Thymus (tissue), 11 donors: ENCODE data around the gene CERCAM. TPM values are rescaled to one million over a fixed set of nuclear protein-coding genes. Genes with fewer than 3 reads are reported as not detected.
A peak's percentile ranks its signal among the peaks of the same experiment; 100 is the strongest.
"Not testable (repeated sequence)": the region's sequence is repeated elsewhere in the genome, so short reads cannot be mapped to it uniquely, and the experiment has no call there.

Source experiments
- DNase-seq, 9 donors: peaks; one replicate each; pipeline ENCODE4 v3.0.0-alpha.2; 2013; ENCODE audit warnings: low spot score in 9 of 9, low read depth in 6 of 9, missing footprints in 1 of 9
- H3K27ac ChIP-seq, 2 donors: one replicate each; pipeline ENCODE4 v1.5.1; 2013; ENCODE audit warnings: control low read depth in 1 of 2, low read depth in 1 of 2, low read length in 1 of 2, mild to moderate bottlenecking in 1 of 2, moderate library complexity in 1 of 2
- H3K27me3 ChIP-seq, 2 donors: one replicate each; pipeline ENCODE4 v1.5.1; 2013; ENCODE audit warnings: low read length in 1 of 2; ENCODE audit not compliant: control insufficient read depth in 2 of 2, insufficient read depth in 1 of 2
- H3K36me3 ChIP-seq, 2 donors: one replicate each; pipeline ENCODE4 v1.5.1; 2013; ENCODE audit warnings: low read length in 1 of 2, mild to moderate bottlenecking in 1 of 2, moderate library complexity in 1 of 2; ENCODE audit not compliant: control insufficient read depth in 2 of 2, insufficient read depth in 2 of 2
- H3K4me1 ChIP-seq, 2 donors: one replicate each; pipeline ENCODE4 v1.5.1; 2013; ENCODE audit warnings: low read length in 2 of 2; ENCODE audit not compliant: control insufficient read depth in 2 of 2, insufficient read depth in 2 of 2
- H3K4me3 ChIP-seq, 2 donors: one replicate each; pipeline ENCODE4 v1.5.1; 2013; ENCODE audit warnings: low read length in 2 of 2, control low read depth in 1 of 2, mild to moderate bottlenecking in 1 of 2
- H3K9me3 ChIP-seq, 2 donors: one replicate each; pipeline ENCODE4 v1.5.1; 2013; ENCODE audit warnings: low read length in 1 of 2, mild to moderate bottlenecking in 1 of 2; ENCODE audit not compliant: control insufficient read depth in 2 of 2, insufficient read depth in 1 of 2
- WGBS: extraction: QIAGEN DNeasy Blood & Tissue Kit; methylation state at CpG from one replicate; pipeline ENCODE4 v1.1.7; 2013; 5-methylcytosine and 5-hydroxymethylcytosine counted together
- polyA plus RNA-seq: library from polyadenylated mRNA; stranded (reverse); fragments of 200-250 nt; gene quantifications from one replicate; pipeline ENCODE4 v1.2.3, GENCODE V29; 2013
- total RNA-seq: library from RNA; stranded (reverse); fragments of 120-200 nt; gene quantifications from one replicate; pipeline ENCODE4 v1.2.4, GENCODE V29; 2013
- donor health status: healthy.

The CERCAM gene
- total and polyA plus RNA-seq, 2 donors, result 2.3 to 3.1 TPM

- no peaks in the 10 kb centered on the region for H3K36me3 ChIP-seq
- H3K4me1 ChIP-seq, result no peaks in the 10 kb centered on the region
- no peak overlapping the region for H3K4me3 ChIP-seq
- DNase-seq, result no peak
- no peak overlapping the region for H3K27ac ChIP-seq
- H3K27me3 ChIP-seq, result no peaks in the 10 kb centered on the region
- H3K9me3 ChIP-seq, result no peaks in the 10 kb centered on the region
- 97% methylated on average over 17 of the region's 17 CpGs for WGBS
Observed at GRCh38 chr9:128434340-128434739, 13.7 kb downstream of the CERCAM start.

- no peak for DNase-seq
- H3K27me3 ChIP-seq, result no peaks in the 10 kb centered on the region
Observed at GRCh38 chr9:128435611-128436010, 15.0 kb downstream of the CERCAM start.

GRCh38 chr9:128438343-128439109 is 17.9 kb downstream of the CERCAM start:
- no peak overlapping the region for H3K4me3 ChIP-seq

More at GRCh38 chr9:128435611-128436010, 15.0 kb downstream of the CERCAM start:
- Histone ChIP-seq H3K9me3 (no peaks in the 10 kb centered on the region), H3K4me1 (no peaks in the 10 kb centered on the region), H3K36me3 (no peaks in the 10 kb centered on the region), H3K27ac (no peak overlapping the region), H3K4me3 (no peak overlapping the region)
- 98% methylated on average over 18 of the region's 18 CpGs for WGBS

GRCh38 chr9:128439273-128439672 is 18.6 kb downstream of the CERCAM start:
- 96% methylated on average over 7 of the region's 7 CpGs for WGBS
- Histone ChIP-seq H3K27me3 (peaks cover 0 to 2% of the 10 kb centered on the region in 2 donors), H3K4me3 (no peak overlapping the region), H3K4me1 (no peaks in the 10 kb centered on the region), H3K27ac (no peak overlapping the region), H3K36me3 (no peaks in the 10 kb centered on the region), H3K9me3 (no peaks in the 10 kb centered on the region)
- no peak for DNase-seq

More at GRCh38 chr9:128438343-128439109, 17.9 kb downstream of the CERCAM start:
- 41% methylated on average over 12 of the region's 12 CpGs for WGBS
- Histone ChIP-seq H3K36me3 (no peaks in the 10 kb centered on the region), H3K27me3 (peaks cover 0 to 2% of the 10 kb centered on the region in 2 donors), H3K4me1 (no peaks in the 10 kb centered on the region), H3K27ac (no peak overlapping the region), H3K9me3 (no peaks in the 10 kb centered on the region)
- peak in 8 of 9 donors; percentile 40 to 83 (median 64) for DNase-seq

GRCh38 chr9:128442150-128442549 is 21.5 kb downstream of the CERCAM start:
- 50% methylated on average over 6 of the region's 6 CpGs for WGBS
- Histone ChIP-seq H3K4me1 (no peaks in the 10 kb centered on the region), H3K27me3 (peaks cover 0 to 2% of the 10 kb centered on the region in 2 donors), H3K27ac (no peak overlapping the region), H3K36me3 (no peaks in the 10 kb centered on the region), H3K9me3 (no peaks in the 10 kb centered on the region), H3K4me3 (no peak overlapping the region)
- DNase-seq, result no peak

GRCh38 chr9:128446505-128446904 is 25.8 kb downstream of the CERCAM start:
- WGBS, result 97% methylated on average over 5 of the region's 5 CpGs
- not testable (repeated sequence) for H3K9me3 ChIP-seq, H3K27me3 ChIP-seq, H3K27ac ChIP-seq, H3K36me3 ChIP-seq, H3K4me3 ChIP-seq, H3K4me1 ChIP-seq, DNase-seq

- no peak for DNase-seq
- Histone ChIP-seq H3K27ac (no peak overlapping the region), H3K27me3 (peaks cover 0 to 8% of the 10 kb centered on the region in 2 donors), H3K36me3 (no peaks in the 10 kb centered on the region), H3K4me3 (no peak overlapping the region), H3K9me3 (no peaks in the 10 kb centered on the region), H3K4me1 (no peaks in the 10 kb centered on the region)
- 97% methylated on average over 2 of the region's 2 CpGs for WGBS
Observed at GRCh38 chr9:128448746-128449145, 28.1 kb downstream of the CERCAM start.

- DNase-seq, result no peak
- Histone ChIP-seq H3K27ac (no peak overlapping the region), H3K27me3 (peaks cover 0 to 8% of the 10 kb centered on the region in 2 donors), H3K36me3 (peaks cover 6 to 12% of the 10 kb centered on the region in 2 donors), H3K4me1 (peaks cover 10 to 14% of the 10 kb centered on the region in 2 donors), H3K9me3 (peaks cover 0 to 4% of the 10 kb centered on the region in 2 donors), H3K4me3 (no peak overlapping the region)
- 96% methylated on average over 14 of the region's 14 CpGs for WGBS
Observed at GRCh38 chr9:128454991-128455390, 34.3 kb downstream of the CERCAM start.

GRCh38 chr9:128455849-128456612 is 35.4 kb downstream of the CERCAM start, which contains the start of gene ODF2:
ODF2 (plus strand) TSS chr9:128456006; CDS start chr9:128456092, 86 bp downstream.
- peak within 1 kb of the TSS; percentile 73 to 90 for H3K4me3 ChIP-seq
- DNase-seq, result peak; percentile 90 to 98 (median 97)
- under 1% methylated on average over 82 of the region's 82 CpGs for WGBS
- H3K27ac ChIP-seq, result peak within 1 kb of the TSS; percentile 87 to 92
- H3K9me3 ChIP-seq, result peaks cover 0 to 4% of the 10 kb centered on the region in 2 donors
- peaks cover 0 to 6% of the 10 kb centered on the region in 2 donors for H3K27me3 ChIP-seq
- peaks cover 10 to 14% of the 10 kb centered on the region in 2 donors for H3K4me1 ChIP-seq
- peaks cover 16 to 22% of the 10 kb centered on the region in 2 donors for H3K36me3 ChIP-seq
